ENCODE measurements around the gene TPRA1. TPM values are rescaled to one million over a fixed set of nuclear protein-coding genes. Genes with fewer than 3 reads are reported as not detected.

The TPRA1 gene
- total and polyA plus RNA-seq, 2 of the 4 experiments (the other 2 are of a cell fraction), result 17.9 to 40.1 TPM

- no peaks in the 10 kb centered on the region for H3K27me3 ChIP-seq (ENCODE audit: control insufficient read depth, insufficient read depth, low read length)
- POLR2A ChIA-PET (ENCODE audit: unreplicated experiment), result no interaction called here
- H4K91ac ChIP-seq (ENCODE audit: insufficient read depth, low read depth, low read length), result no peak overlapping the region
- peaks cover 33% of the 10 kb centered on the region for H3K36me3 ChIP-seq (ENCODE audit: control insufficient read depth, insufficient read depth, low read length)
- dilution Hi-C loops (cut with HindIII; ENCODE audit: low sequenced_read_pairs, unreplicated experiment), result no loop called here
- TF ChIP-seq RFX5 (IDR thresholded peaks at IDR 0.05; ENCODE audit: low read depth, low read length) (no peak), NFE2L2 (IDR thresholded peaks at IDR 0.05; ENCODE audit: low read depth, low read length) (no peak), FOS (IDR thresholded peaks at IDR 0.05; ENCODE audit: low read depth, low read length) (no peak), SMC3 (IDR thresholded peaks at IDR 0.05; ENCODE audit: low read depth, low read length) (no peak), RAD21 (IDR thresholded peaks at IDR 0.05; ENCODE audit: low read length) (no peak), MAZ (IDR thresholded peaks at IDR 0.05; ENCODE audit: borderline replicate concordance, low read depth, low read length) (no peak), MXI1 (IDR thresholded peaks at IDR 0.05; ENCODE audit: borderline replicate concordance, low read depth, low read length) (no peak)
- no peak overlapping the region for H2BK5ac ChIP-seq (ENCODE audit: low read depth, low read length, poor library complexity, severe bottlenecking)
- in situ Hi-C loops (cut with MboI; ENCODE audit: low sequenced_read_pairs), result no loop called here
- H3K27ac ChIP-seq (ENCODE audit: insufficient read depth, low read length), result no peak overlapping the region
- peaks cover 3 to 5% of the 10 kb centered on the region in 2 experiments; a peak in 3 of 4 replicates for H3K79me1 ChIP-seq (ENCODE audit: low read depth in 1 of 2, low read length in 2 of 2)
- no peak overlapping the region for H2AFZ ChIP-seq (replicated peaks; ENCODE audit: low read length, poor library complexity)
- H4K5ac ChIP-seq (ENCODE audit: low read depth, low read length), result no peak overlapping the region
- H2BK15ac ChIP-seq (ENCODE audit: low read depth, low read length), result no peak overlapping the region
- no peaks in the 10 kb centered on the region for H3K9me3 ChIP-seq (ENCODE audit: control insufficient read depth, insufficient read depth, low read length)
- no peak overlapping the region for H3K4me2 ChIP-seq (ENCODE audit: low read depth, low read length)
- no peak overlapping the region for H3K14ac ChIP-seq (replicated peaks; ENCODE audit: low read depth, low read length)
- H3K56ac ChIP-seq (ENCODE audit: extremely low read depth, insufficient read depth, low read length), result no peak overlapping the region
- H3K4me3 ChIP-seq (ENCODE audit: insufficient read depth, low read depth, low read length), result no peak overlapping the region
- ATAC-seq (ENCODE audit: low read depth) (no peak), DNase-seq (no peak)
- H2BK120ac ChIP-seq (ENCODE audit: low read depth, low read length), result no peak overlapping the region
- intact Hi-C loops (cut with micrococcal nuclease), result no loop called here
- WGBS, 2 experiments (ENCODE audit: extremely low coverage in 2 of 2, insufficient read length in 1 of 2), result 98% methylated on average over 11 of the region's 17 CpGs; no CpG with 5 or more reads in 1 of the 2 experiments
- H3K23ac ChIP-seq (ENCODE audit: low read depth, low read length), result no peak overlapping the region
- no peak overlapping the region for H3K4ac ChIP-seq (ENCODE audit: low read depth, low read length)
- no peak overlapping the region for H2AK5ac ChIP-seq (ENCODE audit: low read depth, low read length)
- no peak overlapping the region for H2BK20ac ChIP-seq (ENCODE audit: low read depth, low read length)
- peaks cover 2% of the 10 kb centered on the region; the same call in 1 of the 2 replicates for H3K4me1 ChIP-seq (ENCODE audit: control insufficient read depth, insufficient read depth, low read length)
- no peak overlapping the region for H3K9ac ChIP-seq (ENCODE audit: low read depth, low read length)
- CTCF ChIA-PET, result no interaction called here
- no TSS peak for BruUV-seq (replicated peaks)
- no peaks in the 10 kb centered on the region for H4K20me1 ChIP-seq (ENCODE audit: insufficient read depth, low read length)
- H3K9me1 ChIP-seq (ENCODE audit: insufficient read depth, low read length), result peaks cover 4% of the 10 kb centered on the region; the same call in 1 of the 2 replicates
- peak overlapping the region; percentile 25 for H2AK9ac ChIP-seq (replicated peaks; ENCODE audit: low read depth, low read length, poor library complexity)
- no peak overlapping the region for H4K8ac ChIP-seq (ENCODE audit: low read depth in 2 of 2, low read length in 2 of 2)
- no peak overlapping the region for H3K18ac ChIP-seq (ENCODE audit: low read depth, low read length)
Measured at GRCh38 chr3:127606981-127607595, 16.6 kb upstream of the TPRA1 start.
